Astrocyte of the hippocampus (primary cell): ENCODE results near the gene RLBP1.
A peak's percentile ranks its signal among the peaks of the same experiment; 100 is the strongest.
"Not testable (repeated sequence)": the region's sequence is repeated elsewhere in the genome, so short reads cannot be mapped to it uniquely, and the experiment has no call there.

Experiments
- DNase-seq: peaks from one replicate; pipeline ENCODE4 v3.0.0; 2011; ENCODE audit warnings: low read depth, low spot score

RLBP1 gene

DNA sequence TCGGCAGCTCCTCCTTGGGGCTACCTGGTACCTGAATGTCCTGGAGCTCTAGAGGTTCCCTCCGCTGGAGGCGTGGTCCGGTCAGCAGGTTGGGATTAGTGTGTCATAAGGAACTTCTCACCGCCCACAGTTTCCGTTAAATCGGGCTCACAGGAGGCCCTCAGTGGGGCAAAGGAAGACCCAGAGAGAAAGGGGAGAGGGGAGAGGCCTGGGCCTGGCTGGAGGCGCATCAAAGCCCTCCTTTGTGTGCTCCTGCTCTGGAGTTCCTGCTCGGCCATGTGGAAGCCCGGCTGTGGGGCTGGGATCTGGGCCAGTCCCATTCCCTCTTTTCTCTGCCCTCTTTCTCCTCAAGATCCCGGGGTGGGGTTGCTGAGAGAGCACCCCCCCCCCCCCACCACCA, at the start of gene RLBP1:
Gene RLBP1, minus strand, starts transcription at position 37 of the 400 bp plus-strand sequence. CDS start 2,604 bp downstream, outside the sequence.
- DNase-seq, result peak; percentile 58

DNA sequence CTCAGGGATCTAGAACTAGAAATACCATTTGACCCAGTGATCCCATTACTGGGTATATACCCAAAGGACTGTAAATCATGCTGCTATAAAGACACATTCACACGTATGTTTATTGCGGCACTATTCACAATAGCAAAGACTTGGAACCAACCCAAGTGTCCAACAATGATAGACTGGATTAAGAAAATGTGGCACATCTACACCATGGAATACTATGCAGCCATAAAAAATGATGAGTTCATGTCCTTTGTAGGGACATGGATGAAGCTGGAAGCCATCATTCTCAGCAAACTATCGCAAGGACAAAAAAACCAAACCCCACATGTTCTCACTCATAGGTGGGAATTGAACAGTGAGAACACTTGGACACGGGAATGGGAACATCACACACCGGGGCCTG, 28.8 kb upstream of the RLBP1 start:
- not testable (repeated sequence) for DNase-seq

DNA sequence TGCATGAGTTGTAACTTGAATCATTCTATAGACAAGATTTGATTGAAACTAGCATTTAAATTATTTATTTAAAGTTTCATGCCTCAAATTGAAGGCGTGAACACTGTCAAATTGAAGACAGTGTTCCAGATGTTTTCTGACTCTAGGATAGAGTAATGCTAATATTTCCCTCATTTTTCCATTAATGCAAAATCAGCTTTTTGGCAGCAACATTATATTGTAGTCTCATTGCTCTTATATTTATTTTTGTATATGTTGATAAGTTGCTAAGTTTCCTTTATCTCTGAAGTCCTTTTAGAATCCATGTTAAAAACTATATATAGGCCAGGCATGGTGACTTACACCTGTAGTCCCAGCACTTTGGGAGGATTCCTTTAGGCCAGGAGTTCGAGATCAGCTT, 27.2 kb upstream of the RLBP1 start:
- DNase-seq, result no peak

DNA sequence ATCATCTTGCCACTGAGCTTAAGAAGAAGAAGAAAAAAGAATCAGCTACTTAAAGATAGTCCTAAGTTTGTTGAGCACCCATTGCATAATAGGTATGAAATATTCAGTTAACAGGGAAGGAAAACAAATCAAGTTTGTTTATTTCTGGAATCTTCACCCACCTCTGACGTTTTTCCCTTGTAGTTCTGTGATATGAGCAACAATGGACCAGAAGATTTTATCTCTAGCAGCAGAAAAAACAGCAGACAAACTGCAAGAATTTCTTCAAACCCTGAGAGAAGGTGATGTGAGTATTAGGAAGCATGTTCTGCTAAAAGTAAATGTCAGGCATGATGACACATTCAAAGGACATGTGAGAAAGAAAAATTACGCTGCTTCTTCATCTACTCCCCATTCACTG, 26.1 kb upstream of the RLBP1 start:
- DNase-seq, result no peak

DNA sequence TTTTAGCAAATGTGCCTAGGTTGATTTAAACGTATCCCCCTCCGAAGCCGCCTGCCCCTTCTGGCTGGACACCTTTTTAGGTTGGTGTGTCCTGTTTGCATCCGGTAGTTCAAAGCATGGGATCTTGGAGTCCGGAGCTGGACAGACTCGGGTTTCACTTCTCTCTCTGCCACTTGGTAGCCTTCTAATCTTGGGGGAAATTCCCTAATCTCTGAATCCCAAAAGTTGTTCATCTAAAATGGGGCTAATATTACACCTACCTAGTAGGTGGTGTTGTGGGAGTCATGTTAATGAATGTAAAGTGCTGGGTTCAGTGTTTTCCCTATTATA, 23.2 kb upstream of the RLBP1 start:
- DNase-seq, result no peak

DNA sequence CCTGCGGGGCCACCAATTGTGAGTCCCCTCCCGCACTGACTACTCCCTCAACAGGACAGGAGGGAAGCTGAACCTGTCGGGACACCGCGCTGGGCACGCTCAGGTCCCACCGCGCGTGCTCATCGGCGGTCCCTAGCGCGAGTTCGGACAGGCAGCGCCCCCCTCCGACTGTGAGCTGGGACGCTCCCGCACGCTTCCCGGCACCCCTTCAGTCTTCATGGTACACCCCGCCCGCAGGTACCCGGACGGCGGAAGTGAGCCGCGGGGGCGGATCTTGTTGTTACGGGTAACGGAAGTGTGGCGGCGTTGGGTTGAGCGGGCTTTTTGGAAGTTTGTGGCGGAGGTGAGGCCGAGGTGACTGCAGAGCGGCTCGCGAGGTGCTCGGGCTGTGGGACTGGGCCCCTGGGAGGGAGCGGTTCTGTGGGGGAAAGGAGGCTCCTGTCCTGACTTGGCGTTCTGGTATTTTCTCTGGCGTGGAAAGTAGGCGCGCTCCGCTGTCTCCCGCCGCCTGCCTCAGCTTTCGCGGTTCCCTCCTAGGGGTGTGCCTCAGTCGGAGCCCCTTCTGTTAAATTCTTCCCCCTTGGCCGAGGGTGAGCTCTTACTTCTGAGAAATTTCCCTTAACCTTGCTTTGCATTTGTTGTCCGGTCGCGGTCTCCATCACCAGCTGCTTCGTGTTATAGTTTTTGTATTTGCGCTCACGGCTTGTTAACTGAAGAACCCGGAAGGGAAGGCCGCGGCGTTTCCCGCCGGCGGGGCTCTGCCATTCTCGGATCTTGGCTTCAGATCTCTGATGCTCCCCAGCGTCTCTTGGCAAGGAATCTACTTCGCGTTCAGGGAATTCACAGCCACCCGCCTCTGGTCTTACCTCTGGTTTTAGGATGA, 22.6 kb upstream of the RLBP1 start, which contains the start of gene FANCI:
Gene FANCI, plus strand, starts transcription at position 289 of the 883 bp plus-strand sequence. CDS start 3,669 bp downstream, outside the sequence.
- peak; percentile 98 for DNase-seq

DNA sequence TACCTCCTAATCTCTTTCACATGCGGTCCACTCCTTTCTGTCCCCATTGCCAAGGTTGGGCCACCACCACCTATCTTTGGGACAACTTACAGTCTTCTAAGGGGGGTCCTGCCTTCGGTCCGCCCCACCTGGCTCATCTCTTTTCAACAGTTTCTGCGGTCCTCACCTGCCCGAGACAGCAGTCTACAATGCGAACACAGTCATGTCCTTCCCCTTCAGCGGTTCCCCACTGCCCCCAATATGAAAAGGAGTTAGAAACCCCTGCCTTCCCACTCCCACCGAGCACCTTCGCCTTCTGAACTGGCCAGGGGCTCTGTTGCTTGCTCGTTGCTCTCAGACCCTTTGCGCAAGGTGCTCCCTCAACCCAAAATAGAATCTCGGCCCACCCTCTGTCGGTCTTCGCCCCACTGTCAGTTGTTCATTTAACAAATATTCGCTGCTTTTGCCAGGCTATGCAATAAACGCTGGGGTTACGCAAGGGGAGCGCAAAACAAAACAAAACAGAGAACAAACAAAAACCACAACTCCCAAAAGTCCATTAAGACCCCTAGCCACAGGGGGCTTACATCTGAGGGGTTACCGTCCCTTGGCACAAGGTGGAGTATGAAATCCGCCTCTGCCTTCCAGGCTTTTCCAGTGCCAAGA, 21.8 kb upstream of the RLBP1 start:
- no peak for DNase-seq

DNA sequence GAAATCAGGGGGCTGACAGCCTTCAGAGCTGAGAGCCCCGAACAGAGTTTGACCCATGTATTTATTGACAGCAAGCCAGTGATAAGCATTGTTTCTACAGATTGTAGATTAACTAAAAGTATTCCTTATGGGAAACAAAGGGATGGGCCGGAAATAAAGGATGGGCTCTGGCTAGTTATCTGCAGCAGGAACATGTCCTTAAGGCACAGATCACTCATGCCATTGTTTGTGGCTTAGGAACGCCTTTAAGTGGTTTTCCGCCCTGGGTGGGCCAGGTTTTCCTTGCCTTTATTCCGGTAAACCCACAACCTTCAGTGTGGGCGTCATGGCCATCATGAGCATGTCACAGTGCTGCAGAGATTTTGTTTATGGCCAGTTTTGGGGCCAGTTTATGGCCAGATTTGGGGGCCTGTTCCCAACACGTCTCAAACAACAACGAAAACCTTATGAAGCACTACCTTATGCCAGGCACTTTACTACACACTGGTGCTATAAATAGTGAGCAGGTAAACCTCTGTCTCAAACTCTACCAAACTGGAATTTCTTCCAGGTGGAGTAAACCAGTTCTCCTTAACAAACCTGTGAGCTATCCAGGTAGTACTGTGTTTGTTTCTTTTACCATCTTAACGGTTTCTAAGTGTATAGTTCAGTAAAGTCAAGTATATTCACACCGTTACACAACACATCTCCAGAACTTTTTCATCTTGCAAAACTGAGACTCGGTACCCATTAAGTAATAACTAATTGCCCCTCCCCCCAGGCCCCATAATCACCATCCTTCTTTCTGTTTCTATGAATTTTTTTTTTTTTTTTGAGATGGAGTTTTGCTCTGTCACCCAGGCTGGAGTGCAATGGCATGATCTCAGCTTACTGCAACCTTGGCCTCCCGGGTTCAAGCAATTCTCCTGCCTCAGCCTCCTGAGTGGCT, 18.8 kb upstream of the RLBP1 start:
- DNase-seq, result not testable (repeated sequence)

DNA sequence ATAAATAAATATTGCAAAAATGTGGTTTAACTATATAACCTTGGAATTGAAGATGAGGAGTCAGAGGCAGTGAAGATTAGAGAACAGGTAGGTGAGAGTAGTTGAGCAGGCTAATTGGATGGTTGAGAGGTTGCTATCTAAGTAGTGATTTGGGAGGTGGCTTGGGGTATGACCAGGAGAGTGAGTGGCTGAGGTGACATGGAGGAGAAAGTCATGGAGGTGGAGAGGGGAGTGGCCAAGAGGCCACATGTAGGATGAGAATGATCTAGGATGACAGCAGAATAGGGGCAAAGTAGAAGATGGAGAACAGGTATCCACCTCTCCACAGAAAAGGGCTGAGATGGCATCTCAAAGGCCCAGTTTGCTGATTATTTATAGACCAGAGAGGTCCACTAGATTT, 10.5 kb upstream of the RLBP1 start:
- DNase-seq, result no peak

DNA sequence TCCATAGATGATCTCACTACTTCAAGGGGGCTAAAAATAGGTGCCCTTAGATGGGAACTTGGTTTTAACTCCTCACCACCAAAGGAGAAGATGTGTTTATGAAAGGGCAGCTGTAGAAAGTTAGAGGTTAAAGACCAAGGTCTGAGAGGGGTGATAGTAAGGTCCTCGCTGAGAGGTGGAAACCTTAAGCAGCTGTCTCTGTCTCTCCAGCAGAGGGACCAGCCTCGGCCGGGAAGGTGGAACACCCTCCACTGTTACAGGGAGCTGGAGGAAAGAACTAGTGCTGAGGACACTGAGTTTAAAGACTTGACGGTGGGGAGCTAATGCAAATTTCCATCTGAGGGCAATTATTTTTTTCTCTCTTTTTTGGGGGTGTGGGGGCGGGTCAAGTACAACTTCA, 8.9 kb upstream of the RLBP1 start:
- no peak for DNase-seq

DNA sequence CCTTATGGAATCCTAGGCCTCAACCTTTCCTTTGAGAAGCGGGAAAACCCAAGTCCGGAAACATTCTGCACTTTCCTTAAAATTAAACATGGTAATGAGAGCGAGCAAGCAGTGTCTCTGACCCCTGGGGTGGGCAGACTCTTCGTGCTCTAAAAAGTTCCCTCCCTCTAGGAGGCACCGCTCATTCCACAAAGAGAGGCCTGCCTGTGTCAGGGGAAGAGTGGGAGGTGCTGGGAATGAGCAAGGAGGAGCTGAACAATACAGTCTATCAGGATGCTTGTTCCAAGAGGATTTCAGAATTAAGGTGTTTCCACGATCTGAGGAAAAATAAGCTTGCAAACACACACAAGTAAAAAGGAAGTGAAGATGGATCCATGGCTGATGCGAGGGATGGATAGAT, 6.0 kb upstream of the RLBP1 start:
- no peak for DNase-seq

DNA sequence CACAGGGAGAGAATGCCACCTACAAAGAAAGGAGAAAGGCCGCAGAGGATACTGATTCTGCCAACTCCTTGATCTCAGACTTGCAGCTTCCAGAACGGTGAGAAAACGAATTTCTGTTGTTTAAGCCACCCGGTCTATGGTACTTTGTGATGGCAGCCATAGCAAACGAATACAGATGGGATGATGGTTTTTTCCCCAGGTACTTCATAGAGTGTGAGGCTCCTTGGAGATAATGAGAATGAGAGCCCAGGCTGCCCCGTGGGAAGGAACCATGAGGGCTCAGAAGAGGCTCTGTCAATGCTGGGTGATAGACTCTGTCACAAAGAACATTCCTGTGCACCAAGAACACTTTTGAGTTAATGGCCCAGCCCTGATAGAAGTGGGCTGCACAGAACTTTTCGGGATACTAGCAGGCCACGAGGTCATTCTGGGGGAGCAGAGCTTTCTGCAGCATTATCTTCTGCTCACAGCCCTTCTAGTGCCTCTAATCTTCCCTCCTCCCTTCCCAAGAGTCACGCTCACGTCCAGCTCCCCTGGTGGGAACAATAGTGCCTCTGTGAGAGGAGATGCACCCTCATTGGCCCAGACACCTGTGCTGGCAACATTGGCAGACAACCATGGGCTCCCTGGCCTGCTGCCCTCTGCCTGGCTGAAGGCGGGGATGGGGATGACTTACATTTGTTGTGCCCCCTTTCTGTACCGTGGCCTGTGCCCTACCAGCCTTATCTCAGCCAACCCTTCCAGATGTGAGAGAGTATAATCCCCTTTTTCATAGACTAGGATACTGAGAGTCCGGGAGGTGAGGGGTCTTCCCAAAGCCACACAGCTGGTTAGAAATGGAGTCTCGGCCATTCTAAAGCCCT, 5.2 kb upstream of the RLBP1 start:
- no peak for DNase-seq

DNA sequence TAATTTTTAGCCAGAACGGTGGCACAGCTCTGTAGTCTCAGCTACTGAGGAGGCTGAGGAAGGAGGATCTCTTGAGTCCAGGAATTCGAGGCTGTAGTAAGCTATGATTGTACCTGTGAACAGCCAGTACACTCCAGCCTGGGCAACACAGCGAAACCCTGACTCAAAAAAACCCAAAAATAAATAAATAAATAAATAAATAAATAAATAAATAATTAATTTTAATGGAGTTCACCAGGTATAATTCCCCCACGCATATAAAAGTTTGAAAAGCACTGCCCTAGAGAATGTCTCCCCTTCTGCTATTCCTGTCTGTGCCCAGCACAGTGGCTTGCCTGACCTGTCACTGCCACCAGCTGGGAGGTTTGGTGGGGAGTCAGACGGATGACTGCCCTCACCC, 4.2 kb upstream of the RLBP1 start:
- DNase-seq, result no peak

DNA sequence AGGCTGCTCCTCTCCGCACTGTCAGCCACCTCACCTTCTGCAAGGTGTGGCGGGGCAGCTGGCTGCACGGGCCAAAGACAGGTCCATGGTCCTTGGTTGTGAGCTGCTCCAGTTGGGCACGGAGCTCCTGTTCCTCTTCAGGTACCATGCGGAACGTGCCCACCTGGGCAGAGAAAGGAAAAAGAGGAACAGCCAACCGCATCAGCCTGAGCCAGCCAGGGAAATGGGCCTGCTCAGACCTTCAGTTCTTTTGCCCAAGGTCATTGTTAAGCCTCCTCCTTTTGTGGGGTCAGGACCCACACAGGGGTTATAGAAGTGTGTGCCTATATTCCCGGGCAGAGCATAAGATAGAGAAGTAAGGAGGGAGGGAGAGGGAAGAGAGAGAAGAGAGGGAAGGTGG, 2.8 kb downstream of the RLBP1 start:
- no peak for DNase-seq

DNA sequence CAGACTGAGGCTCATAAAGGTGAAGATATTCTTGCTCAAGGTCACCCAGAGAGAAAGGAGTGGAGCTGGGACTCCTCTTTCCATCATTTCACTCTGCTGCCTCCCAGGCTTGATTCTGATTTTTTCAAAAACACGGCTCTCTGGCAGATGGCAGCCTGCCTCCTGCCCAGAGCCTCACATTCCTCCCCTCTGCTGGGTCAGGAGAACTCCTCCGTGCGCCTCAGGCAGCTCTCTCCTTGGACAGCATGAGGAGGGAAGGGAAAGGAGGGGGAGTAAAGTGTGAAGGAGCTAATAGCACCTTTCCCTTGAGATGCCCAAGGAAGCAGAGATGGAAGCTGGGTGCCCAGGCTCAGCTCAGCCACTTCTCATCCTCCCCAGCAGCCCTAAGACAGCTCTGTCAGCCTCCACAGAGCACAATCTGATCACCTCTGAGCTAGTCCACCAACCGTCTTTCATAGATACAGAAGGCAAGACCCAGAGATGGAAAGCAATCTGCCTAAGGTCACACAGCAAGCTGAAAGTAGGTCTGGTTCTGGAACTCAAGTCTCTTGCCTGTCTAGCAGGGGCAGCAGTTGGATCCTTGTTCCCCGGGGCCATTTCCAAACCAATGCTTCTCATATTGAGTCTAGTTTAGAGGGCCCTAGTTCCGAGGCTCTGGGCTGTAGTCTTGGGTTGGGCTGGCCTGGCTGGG, 3.5 kb downstream of the RLBP1 start:
- no peak for DNase-seq

DNA sequence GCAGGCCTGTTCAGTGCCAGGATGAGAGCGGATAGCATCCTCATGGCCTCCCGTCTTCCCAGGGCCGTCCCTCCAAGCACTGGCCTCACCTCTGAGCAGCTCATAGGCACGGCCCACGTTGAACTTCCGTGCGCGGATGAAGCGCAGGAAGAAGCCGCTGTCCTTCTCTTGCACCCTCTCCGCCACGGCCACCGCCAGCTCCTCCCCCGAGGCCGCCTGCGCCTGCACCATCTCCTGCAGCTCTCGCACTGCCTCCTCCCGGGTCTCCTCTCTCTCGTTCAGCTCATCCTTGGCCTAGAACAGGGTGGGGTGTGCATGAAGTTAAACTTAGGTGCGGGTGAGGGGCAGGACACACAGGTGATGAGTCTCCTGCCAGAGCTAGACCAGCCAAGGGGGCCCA, 4.3 kb downstream of the RLBP1 start:
- no peak for DNase-seq

DNA sequence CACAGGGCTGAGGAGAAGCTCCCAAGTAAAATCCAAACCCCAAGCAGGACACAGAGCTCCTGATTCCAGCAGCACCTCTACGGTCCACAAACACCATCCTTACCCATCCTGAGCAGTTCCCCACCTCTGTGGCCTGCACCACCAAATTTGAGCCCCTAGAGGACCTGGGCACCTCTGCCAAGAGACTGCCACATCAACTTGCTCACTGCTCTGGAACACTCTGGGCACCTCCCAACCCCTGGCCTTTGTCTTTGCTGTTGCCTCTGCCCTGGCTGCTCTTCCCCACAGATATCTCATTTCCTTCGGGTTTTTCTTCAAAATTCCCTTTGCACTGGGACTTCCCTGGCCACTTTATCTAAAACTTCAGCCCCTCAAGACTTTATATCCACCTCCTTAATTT, 5.8 kb downstream of the RLBP1 start:
- no peak for DNase-seq

DNA sequence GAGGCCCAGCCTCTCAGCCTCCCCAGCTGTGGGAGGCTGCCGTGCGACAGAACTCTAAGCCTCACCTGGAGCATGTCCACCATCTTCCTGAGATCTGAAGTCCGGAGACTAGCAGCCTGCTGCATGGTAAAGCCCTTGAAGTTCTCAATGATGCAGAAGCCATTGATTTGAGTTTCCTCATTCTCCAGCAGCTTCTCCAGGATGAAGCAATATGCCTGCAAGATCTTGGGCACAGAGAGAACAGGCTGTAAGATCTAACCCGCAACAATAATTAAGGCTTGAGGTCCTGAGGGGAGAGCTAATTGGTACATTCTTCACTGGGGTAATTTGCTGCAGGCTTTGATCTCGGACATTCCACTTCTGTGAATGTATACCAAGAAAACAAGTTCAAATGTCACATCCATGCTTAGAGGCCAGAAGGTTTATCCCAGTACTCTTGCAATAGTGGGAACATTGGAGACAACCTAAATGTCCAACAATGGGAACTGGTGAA, 9.7 kb downstream of the RLBP1 start:
- no peak for DNase-seq

DNA sequence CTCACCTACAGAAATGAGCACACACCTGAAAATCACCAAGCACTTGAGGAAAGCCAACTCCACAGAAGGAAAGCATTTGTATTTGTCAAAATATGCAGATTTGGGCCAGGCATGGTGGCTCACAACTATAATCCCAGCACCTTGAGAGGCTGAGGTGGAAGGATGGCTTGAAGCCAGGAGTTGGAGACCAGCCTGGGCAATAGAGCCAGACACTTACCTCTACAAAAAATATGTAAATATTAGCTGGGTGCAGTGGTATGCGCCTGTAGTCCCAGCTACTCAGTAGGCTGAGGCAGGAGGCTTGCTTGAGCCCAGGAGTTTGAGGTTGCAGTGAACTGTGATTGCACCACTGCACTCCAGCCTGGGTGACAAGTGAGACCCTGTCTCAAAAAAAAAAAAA, 12.3 kb downstream of the RLBP1 start:
- no peak for DNase-seq

DNA sequence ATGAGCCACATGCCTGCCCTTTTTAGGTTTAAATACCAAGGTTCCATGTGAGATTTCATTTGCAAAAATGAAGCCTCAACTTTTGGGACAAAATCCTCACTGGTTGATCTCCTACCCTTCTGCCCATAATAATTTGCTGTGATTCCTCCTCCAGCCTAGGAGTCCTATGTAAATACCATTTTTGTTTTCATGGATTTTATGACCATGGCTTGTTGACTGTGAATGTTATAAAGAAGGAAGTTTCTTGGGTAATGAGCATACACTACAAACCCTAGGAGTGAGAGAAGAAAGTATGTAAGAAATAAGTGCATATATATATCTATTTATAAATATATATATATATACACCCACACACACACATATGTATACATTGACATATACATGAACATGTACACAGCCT, 13.1 kb downstream of the RLBP1 start:
- DNase-seq, result no peak
